Uterus (tissue), 2 donors: ENCODE measurements around the gene C2CD3.

Source experiments
- POLR2A ChIP-seq, 2 donors: fragments of 450-650 bp; IDR thresholded peaks; one replicate each; pipeline ENCODE4 v1.6.1; 2016; ENCODE audit warnings: antibody characterized with exemption in 2 of 2, mild to moderate bottlenecking in 1 of 2, moderate library complexity in 1 of 2
- TF ChIP-seq, protein P1 (sequence below), 4 experiments: fragments of 200-600 bp in 2 of 4; fragments of 450-650 bp in 2 of 4; sonication (generic) in 2 of 4; IDR thresholded peaks; one replicate each; pipeline ENCODE4 v1.5.1; 2016 to 2019; ENCODE audit warnings: antibody characterized with exemption in 4 of 4, mild to moderate bottlenecking in 2 of 4, moderate library complexity in 1 of 4

DNA sequence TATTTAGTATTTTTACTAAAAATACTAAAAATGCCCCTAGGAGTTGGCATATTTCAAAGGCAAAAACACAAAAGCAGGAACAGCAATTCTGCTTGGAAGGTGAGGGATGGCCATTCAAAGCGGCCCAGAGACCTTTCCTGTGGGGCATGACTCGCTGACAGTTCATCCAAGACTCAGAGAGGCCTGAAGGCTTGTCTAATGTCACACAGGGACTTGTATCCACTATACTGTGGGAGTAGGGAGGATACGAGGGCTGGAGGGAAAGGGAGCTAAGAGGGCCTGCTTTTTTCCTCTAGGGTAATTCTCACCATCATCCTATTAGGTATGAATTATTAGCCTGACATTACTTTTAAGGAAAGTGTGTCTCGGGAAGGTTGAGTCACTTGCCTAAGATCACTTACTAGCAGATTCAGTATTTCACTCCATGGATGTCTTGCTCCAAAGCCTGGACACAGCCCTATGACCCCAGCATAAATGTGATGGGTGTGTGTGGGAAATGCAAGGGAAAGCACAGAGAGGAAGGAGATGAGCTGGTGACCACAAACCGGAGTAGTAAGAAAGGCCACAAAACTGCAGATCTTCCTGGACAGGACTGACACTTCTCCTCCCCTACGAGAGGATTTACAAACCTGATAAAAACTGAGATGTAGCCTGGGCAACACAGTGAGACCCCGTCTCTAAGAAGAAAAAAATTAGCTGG is 145.2 kb downstream of the C2CD3 start:
- TF ChIP-seq POLR2A (IDR thresholded peaks at IDR 0.05): no peak
- TF ChIP-seq, protein P1, sequence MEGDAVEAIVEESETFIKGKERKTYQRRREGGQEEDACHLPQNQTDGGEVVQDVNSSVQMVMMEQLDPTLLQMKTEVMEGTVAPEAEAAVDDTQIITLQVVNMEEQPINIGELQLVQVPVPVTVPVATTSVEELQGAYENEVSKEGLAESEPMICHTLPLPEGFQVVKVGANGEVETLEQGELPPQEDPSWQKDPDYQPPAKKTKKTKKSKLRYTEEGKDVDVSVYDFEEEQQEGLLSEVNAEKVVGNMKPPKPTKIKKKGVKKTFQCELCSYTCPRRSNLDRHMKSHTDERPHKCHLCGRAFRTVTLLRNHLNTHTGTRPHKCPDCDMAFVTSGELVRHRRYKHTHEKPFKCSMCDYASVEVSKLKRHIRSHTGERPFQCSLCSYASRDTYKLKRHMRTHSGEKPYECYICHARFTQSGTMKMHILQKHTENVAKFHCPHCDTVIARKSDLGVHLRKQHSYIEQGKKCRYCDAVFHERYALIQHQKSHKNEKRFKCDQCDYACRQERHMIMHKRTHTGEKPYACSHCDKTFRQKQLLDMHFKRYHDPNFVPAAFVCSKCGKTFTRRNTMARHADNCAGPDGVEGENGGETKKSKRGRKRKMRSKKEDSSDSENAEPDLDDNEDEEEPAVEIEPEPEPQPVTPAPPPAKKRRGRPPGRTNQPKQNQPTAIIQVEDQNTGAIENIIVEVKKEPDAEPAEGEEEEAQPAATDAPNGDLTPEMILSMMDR (IDR thresholded peaks at IDR 0.05): no peak
